GM10266 (cell line): ENCODE results near the gene SMPDL3A.

Source experiments
- DNase-seq: peaks from one replicate; pipeline ENCODE4 v3.0.0; 2012; ENCODE audit errors: extremely low spot score
- CTCF ChIP-seq: IDR thresholded peaks from 2 replicates; pipeline ENCODE4 v1.5.1; 2012; ENCODE audit warnings: mild to moderate bottlenecking, low read depth; ENCODE audit not compliant: control insufficient read depth, insufficient read depth; ENCODE audit errors: missing control alignments

Gene SMPDL3A

GRCh38 chr6:122804962-122805485 lies 16.0 kb downstream of the SMPDL3A start:
- no peak for DNase-seq
- TF ChIP-seq CTCF = no peak

GRCh38 chr6:122806291-122806690 lies 17.2 kb downstream of the SMPDL3A start:
- no peak for DNase-seq
- TF ChIP-seq CTCF = no peak

DNA sequence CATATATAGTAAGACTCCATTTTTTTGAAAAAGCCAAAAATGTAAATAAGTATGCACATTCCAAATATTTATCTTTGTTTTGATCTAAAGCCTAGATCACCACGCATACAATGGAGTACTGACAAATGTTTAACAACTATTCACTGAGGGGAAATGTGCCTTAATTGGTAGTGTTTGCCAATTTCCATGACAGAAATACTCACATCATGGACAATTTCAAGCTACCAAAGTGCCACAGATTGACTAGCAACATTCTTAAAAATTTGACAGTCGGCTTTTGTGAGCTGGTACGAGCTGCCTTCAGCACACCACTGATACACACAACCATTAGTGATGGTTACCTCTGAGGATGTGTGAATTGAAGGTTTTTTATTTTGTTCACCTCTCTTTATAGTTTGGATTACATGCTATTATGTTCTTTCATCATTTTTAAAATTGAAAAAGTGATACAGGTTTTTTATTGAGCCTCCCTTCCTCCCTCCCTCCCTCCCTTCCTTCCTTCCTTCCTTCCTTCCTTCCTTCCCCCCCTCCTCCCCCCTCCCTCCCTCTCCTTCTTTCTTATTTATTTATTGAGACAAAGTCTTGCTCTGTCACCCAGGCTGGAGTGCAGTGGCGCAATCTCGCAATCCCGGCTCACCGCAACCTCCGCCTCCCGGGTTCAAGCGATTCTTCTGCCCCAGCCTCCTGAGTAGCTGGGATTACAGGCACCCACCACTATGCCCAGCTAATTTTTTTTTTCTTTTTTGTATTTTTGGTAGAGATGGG lies 19.2 kb downstream of the SMPDL3A start:
- no peak for TF ChIP-seq CTCF
- DNase-seq = no peak

DNA sequence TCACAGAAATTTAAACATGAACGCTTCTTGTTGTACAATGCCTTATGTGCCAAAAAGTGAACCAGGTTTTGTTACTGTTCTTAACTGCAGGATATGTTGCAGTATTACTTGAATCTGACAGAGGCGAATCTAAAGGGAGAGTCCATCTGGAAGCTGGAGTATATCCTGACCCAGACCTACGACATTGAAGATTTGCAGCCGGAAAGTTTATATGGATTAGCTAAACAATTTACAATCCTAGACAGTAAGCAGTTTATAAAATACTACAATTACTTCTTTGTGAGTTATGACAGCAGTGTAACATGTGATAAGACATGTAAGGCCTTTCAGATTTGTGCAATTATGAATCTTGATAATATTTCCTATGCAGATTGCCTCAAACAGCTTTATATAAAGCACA lies 19.9 kb downstream of the SMPDL3A start:
- DNase-seq = no peak
- TF ChIP-seq CTCF = no peak

GRCh38 chr6:122809691-122810090 lies 20.6 kb downstream of the SMPDL3A start:
- no peak for DNase-seq
- no peak for TF ChIP-seq CTCF

- no peak for TF ChIP-seq CTCF
- DNase-seq = no peak
Measured at GRCh38 chr6:122810189-122810588, 21.1 kb downstream of the SMPDL3A start.

GRCh38 chr6:122817358-122817757 lies 28.3 kb downstream of the SMPDL3A start:
- TF ChIP-seq CTCF = no peak
- DNase-seq = no peak
